HG02981 (cell line): Measurements from ENCODE around the gene MCIDAS.

ENCODE experiments used
- ATAC-seq: cut with Tn5 transposase; IDR thresholded peaks from one replicate; pipeline ENCODE4 v1.9.1; 2021; ENCODE audit warnings: mild to moderate bottlenecking, moderate library complexity; ENCODE audit not compliant: unreplicated experiment

The MCIDAS gene

DNA sequence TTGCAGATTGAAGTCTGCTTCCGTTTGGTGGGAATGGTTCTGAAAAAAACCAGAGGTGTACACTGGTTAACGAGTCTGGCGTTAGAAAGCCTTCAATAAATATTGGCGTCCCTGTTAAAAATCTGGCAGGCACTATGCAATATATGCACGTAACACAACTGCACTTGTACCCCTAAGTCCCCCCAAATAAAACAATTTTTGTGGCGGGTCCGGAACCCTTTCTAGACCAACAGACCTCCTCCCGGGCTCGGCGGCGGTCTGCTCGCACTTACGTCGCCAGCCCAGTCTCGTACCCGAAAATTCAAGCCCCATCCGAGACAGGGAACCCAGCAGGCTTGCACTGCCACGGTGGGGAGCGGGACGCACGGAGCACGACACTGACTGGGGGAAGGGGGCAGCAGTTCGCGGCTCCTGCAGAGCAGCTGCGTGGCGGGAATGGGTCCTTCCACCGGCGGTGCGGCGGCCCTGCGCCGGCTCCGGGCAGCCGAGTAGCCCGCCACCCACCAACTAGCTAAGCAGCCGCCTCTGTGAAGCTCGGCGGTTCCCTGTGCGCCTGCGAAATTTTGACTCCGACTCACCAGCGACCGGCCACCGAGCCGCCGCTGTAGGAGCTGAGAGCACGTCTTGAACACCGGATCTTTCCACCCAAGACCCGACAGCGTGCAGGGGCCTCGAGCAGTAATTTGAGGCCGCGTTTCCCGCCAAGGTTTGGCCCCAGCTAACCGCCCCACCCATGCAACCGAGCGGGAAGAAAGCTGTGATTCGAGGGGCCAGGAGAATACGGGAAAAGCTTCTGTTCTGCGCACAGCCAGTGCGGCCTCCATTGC is 3.9 kb downstream of the MCIDAS start:
- no peak for ATAC-seq

DNA sequence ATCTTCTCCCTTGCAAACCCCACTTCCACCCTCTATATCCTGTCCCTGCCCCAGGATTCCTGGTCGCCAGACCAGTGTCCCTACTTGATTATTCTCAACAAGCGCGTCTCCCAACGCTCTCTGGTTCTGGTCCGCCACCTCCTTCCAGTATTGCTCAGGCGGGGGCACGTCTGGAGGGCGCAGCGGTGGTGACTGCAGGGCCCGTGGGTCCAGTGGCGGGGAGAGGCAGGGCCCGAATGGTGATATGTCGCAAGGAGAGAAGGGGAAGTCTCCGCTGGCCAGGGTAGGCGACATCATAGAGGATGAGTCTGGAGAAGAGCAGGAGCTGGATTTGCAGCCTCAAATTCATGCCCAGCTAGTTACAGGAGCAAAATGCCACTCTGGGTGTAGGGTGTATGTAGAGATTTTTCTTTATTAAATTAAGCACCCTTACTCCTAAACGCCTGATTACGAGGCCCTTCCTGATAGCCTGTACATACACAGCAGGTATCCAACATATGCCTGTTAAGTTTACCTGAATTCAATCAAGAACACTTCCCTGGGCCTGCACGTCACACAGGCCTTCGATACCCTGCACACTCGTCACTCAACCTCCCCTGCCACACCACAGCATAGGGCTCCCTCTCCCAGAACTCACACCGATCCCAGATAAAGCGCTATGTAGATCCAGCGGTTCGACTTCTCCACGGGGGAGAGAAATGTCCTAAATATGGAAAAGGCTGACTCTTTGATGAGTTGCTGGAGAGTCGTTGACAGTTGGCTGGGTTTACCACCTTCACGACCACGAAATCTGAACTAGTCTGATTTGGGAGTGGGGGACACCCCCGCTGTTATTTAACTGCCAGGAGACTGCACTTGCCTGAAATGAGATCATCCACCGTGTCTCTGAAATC is 4.8 kb downstream of the MCIDAS start:
- ATAC-seq: no peak

DNA sequence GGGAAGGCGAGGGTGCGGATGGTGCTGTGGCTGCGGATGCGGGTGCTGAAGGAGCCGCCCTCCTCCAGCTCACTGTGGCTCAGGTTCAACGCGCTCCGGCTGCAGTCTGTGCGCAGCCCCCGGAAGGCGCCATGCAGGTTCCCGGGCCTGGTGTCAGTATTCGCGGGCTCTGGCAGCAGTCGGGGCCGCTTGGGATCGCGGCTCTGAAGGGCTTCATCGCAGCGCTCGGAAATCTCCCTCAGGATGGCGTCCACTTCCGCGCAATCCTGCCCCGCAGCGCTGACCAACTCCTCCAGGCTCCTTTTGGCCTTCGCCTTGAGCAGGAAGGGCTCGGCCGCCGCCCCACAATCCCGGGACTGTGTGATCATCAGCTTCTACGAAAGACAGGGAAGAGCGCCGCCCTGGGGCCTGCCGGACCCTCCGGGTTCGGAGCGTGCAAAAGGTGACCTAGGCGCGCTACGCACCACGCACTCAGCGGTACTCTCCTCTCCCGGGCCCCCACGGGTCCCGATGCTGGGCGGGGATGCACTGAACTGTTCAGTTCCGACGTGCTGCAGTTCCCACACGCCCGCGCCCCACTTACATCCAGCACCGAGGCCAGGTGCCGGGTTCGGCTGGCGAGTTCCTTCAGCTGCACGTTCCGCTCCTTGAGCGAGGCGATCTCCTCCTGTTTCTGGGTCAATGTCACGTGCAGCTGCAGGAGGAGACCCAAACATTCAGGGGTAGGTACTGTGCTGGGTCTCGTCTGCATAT is 6.5 kb downstream of the MCIDAS start:
- ATAC-seq: no peak

DNA sequence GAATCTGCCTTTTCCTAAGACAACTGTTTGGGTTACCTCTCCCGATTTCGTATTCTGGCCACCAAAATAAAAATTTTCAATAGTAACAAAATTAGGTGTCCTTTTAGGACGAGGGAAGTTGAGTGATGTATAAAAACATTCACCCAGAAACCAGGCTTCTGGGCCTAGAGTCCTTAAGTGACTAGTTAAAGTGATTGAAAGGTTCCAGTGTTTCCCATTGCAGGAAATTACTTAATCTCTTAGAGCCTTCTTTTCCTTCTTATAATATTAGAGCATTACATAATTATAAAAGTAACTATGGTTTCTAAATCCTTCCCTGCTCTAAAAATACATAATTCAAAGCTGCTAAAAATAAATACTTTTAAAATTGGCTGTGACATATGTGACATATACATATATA is 7.3 kb downstream of the MCIDAS start:
- ATAC-seq: no peak

DNA sequence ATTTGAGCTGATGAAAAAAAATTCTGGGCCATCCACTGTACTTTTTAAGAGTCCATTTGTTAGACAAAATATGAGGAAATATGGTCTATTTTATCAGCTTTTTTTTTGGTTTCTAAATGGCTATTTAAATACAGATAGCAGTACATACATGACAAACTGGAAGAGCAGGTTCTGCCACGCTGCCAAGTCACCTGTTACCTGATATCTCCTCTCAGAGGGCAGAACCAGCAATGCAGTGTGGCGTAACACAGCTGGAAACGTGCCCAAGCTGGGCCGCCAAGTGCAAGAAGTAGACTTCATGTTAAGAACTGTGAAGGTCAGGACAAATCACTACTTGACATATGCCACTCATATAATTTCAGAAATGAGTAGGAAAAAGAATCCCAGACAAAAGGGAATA is 8.1 kb downstream of the MCIDAS start:
- no peak for ATAC-seq

DNA sequence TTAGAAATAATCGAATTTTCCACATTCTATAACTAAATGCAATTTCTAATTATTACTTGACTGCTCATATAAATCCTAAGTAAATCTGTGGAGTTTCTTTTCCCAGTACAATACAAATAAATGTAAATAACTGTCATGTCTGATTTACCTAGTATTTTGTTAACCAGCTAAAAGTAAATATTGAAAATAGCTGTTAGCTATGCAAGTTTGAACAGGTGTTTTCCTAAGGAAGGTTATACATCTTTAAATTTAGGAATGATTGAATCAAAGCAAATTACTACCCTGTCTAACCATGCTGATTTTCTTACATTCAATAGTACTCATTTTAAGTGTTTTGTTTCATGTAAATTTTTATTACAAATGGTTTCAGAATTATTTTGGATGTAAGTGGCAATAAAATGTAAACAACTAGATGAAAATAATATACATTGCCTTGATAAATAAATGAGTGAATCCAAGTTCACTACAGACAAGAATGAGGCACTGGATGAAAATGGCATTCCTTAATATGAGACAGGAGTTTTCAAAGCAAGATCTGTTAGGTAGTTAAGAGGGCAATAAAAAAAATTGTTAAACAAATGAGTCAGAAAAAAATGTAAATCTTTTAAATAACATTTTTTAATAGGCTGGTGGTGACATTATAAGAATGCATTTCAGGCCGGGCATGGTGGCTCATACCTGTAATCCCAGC is 15.8 kb downstream of the MCIDAS start:
- no peak for ATAC-seq

DNA sequence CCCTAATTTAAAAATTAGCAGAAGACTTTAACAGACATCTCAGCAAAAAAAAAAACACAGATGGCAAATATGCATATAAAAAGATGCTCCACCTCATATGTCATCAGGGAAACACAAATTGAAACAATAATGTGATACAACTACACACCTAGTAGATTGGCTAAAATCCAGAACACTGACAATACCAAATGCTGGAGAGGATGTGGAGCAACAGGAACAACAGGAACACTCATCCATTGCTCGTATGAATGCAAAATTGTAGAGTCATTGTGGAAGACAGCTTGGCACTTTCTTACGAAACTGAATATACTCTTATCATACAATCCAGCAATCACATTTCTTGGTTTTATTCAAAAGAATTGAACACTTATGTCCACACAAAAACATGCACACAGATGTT is 22.1 kb downstream of the MCIDAS start:
- no peak for ATAC-seq

DNA sequence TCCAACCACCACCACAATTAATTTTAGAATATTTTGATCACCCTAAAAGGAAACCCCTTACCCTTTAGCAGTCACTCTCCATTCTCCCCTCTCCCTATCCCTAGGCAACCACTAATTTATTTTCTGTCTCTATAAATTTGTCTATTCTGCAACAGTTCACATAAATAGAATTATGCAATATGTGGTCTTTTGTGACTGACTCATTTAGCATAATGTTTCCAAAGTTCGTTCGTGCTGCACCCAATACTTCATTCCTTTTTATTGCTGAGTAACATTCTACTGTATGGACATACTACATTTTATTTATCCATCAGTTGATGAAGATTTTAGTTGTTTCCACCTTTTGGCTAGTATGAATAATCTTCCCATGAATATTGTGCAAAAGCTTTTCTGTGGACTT is 36.0 kb downstream of the MCIDAS start:
- no peak for ATAC-seq

DNA sequence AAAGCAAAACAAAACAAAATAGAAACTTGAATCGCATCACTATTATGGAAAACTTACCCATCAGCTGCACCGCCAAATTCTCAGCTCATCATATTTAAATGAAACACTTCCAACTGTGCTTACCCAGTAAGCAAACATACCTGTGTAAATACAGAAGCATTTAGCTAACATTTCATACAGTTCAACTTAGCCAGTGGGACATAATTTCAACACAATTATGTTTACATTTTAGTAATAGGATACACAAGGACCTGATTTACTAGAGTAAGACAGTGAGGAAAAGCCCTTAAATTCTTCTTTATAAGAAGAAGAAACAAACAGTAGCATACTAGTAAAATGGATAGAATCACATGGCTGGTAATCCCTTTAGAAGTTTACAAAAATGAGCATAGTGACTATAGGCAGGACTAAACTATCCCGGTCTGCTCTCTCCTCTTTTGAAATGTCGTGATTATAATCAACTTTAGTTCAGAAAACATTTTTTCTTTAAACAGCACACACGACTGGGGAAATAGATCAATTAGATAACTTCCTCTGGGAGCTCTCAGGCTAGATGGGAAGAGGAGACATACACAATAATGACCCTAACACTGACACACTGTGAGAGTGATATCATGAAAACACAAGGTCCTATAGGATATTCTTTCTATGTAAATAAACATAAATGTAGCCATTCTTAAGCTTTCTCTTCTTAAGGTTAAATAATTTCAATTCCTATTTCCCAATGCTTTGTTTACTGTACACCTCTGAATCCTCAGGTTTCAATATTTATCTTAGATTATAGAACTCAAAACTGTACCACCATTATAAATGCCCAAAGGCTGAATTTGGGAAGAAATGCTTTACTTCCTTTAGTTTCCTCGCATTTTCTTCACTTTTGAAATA is 38.2 kb downstream of the MCIDAS start:
- ATAC-seq: no peak

DNA sequence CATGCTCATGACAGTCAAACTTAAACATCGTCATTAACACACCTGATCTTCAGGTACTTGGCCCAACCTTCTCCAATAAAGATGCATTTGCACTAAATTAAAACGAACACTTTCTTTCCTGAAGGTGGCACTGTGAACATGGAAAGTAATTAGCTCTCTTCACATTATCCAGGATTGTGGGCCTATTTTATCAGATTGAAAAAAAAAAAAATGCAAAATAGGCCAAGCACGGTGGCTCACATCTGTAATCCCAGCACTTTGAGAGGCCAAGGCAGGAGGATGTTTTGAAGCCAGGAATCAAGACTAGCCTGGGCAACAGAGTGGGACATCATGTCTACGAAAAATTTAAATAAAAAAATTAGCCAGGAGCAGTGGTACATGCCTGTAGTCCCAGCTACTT is 39.7 kb downstream of the MCIDAS start:
- no peak for ATAC-seq

DNA sequence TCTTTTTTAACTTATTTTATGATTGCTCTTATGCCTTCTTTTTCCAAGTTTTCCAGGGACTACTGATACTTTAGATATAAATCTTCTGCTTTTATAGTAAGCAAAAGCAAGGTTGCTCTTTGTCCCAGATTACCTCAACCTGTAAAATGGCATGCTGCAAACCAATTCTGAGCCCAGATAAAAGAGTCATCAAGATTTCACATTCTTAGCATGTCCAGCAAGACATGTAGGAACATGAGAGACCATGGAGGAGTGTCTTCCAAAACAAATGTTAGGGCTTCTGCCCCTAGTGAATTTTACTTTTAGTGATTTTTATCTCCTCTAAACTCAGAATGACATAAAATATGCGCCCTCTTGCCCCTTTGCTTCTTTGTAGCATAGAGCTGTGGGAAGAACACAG is 47.1 kb downstream of the MCIDAS start:
- ATAC-seq: no peak

DNA sequence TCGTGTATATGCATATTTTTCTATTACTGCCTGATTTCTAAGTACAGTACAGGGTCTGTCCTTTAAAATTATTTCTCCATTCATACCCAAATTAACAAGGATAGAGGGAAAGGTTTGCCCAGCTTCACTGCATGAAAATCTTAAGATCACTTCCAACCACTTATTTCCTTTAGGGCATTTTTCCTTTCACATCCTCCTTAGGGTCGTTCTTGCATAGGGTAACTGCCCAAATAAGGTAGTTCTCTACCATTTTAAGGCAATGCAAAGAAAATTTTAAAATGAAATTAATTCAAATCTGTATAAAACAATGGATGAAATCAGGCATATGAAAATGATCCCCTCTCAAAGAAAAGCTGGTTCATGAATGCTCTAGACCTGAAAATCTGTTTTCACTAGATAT is 50.0 kb downstream of the MCIDAS start:
- ATAC-seq: no peak

DNA sequence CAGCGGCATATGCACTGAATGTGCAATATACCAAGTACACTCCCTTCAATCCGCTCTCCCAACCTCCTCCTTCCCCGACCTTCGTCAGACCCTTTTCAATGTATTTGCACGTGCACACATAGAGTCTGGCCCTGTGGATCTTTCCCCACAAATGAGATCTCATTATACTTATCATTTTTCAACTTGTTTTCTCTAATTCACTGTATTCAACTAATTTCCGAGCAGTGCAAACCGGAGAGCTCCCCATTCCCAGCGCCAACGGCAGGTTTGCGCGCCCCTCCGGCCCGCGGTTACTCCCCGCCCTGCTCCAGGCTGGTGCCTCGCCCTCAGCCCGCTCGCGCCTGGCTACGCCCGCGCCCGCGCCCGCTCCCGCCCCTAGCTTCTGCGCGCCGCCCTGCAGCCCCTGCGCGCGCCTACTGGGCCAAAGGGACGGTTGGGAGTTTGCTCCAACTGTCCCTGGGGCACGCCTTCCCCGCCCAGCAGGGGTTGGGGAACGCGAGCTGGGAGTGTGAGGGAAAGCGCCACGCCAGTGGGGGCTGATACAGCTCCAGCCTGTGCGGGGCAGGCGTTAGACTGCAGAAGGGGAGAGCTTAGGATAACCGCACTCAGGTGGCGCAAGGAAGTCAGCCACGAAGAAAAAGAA is 50.8 kb downstream of the MCIDAS start:
- no peak for ATAC-seq

DNA sequence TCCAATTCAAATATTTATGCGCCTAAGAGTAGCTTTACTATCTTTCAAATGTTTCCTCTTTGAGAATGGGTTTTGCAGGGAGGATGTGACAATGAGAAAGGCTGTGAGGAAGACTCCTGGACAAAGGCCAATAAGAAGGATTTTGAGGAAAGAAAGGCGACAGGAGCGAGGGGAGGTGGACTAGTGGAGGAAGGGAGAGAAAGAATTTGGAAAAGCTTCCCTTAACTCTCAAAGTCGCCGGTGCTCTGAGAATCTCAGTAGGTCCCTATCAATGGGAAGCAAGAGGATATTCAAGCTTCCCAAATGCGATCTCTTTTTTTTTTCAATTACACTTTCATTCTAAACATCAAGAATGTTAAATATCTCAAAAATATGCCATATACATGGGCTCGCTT is 51.3 kb downstream of the MCIDAS start:
- ATAC-seq: no peak

DNA sequence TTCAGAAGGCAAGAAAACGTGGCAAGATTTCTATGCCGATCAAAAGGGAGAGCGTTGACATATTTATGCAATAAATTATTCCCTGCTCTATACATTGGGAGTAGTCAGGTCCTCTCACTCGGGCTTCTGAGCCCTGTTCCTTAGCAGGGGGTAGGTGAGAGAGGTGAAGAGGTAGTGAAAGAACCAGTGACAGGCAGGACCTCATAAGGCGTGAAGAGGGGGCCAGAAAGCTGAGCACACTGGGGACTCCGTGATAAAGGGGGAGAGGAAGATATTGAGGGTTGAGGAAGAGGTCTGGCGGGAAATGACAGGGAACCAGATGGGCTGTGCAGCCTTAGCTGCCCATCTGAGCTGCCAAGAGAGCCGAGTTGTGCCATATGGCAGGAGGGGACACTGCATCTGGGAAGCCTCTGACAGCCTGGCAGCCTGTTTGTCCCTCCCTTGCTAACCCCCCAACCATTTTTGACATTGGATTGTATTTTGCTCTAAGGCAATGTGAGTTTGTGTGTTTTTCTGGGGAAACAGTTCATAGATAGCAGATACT is 53.4 kb downstream of the MCIDAS start:
- ATAC-seq: peak; percentile 11

DNA sequence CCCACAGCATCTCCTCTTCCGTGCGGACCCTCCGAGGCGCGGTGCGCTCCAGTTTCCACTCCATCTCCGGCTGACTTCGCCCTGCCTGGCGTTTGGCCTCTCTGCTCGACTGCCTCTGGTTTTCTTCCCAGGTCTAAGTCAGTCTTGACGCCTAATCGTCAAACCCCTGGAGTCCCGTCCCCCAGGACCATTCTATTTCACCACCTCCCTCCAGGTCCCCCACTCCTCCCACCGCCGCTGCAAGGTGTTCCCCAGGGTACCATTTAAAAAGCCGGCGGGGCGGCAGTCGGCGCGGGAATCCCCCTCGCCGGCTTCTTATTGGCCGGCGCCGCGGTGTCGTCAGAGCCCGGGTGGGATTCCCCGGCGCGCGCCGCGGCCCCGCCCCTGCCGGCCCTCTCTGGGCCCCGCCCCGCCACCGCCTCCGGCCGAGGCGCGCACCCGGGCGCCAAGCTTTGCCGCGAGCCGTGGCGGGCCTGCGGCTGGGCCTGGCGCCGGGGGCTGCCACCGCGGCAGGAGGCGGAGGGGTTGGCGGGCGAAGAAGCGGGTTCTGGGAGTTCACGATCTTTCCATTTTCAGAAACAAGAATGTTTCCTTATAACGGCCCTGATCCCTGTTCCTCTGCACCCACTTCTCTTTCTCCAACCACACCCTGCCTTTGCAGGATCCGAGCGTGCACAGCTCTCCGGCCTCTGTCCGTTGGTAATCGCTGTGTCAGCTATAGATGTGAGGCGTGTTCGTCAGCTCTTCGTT is 54.0 kb downstream of the MCIDAS start, which contains the start of gene CDC20B:
Gene CDC20B, minus strand, starts transcription at position 241 of the 750 bp plus-strand sequence. Its CDS starts 177 bp downstream, at position 64.
- peak; percentile 86 for ATAC-seq

DNA sequence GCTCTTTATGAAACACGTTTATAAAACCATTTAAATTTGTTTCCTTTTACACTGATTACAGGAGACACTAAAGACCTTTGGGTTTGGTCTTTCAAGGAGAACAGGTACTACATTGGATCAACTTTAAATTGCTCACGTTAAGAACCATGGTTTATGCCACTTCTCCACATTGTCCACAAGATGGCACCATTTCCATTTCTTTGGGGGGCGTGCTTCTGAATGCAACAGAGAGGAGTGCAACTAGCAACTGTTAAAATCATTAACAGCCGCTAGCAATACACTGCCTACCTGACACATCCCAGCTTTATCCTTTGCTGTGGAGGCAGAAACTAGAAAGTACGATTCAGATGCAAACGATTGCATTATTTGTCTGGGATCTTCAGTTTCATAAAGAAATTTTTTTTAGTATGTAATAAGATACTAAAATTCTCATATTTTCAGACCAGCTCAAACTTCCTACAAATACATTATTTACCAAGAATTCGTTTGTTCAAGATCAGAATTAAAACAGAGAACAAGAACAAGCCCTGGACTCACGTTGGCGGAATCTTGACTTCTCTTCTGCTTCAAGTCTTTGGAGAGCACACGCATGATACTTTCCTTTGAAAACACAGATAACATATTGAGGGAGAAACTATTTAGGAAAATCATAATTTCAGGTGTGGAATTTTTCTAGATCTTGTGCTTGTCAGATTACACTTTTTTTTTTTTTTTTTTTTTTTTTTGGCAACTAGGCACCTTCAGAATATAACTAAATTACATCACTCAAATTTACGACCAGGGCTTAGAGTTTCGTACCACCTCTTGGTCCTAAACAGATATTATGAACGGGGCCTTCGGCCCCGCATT is 54.8 kb downstream of the MCIDAS start:
- peak; percentile 59 for ATAC-seq
